Measurements from ENCODE around the gene TAC3.
A peak's percentile ranks its signal among the peaks of the same experiment; 100 is the strongest.
"Not testable (repeated sequence)": the region's sequence is repeated elsewhere in the genome, so short reads cannot be mapped to it uniquely, and the experiment has no call there.

TAC3 gene

GRCh38 chr12:57033431-57033830 is 17.1 kb upstream of the TAC3 start:
- DNase-seq: no peak

- DNase-seq: no peak
Measured at GRCh38 chr12:57031789-57032188, 15.5 kb upstream of the TAC3 start.

GRCh38 chr12:57031138-57031725 is 14.9 kb upstream of the TAC3 start:
- DNase-seq: no peak

GRCh38 chr12:57029457-57029856 is 13.1 kb upstream of the TAC3 start:
- no peak for DNase-seq

GRCh38 chr12:57027805-57028153 is 11.4 kb upstream of the TAC3 start:
- DNase-seq: no peak

- DNase-seq: no peak
Measured at GRCh38 chr12:57027011-57027804, 10.9 kb upstream of the TAC3 start.

GRCh38 chr12:57025196-57025595 is 8.9 kb upstream of the TAC3 start:
- no peak for DNase-seq

GRCh38 chr12:57022324-57022723 is 6.0 kb upstream of the TAC3 start:
- not testable (repeated sequence) for DNase-seq

- DNase-seq: no peak
Measured at GRCh38 chr12:57019983-57020719, 3.8 kb upstream of the TAC3 start.

GRCh38 chr12:57018906-57019305 is 2.6 kb upstream of the TAC3 start:
- DNase-seq: no peak

- DNase-seq: not testable (repeated sequence)
Measured at GRCh38 chr12:57018353-57018752, 2.0 kb upstream of the TAC3 start.

GRCh38 chr12:57012600-57013465 is 3.5 kb downstream of the TAC3 start:
- no peak for DNase-seq

GRCh38 chr12:57011438-57012424 is 4.6 kb downstream of the TAC3 start:
- DNase-seq: no peak

- no peak for DNase-seq
Measured at GRCh38 chr12:57010627-57011247, 5.6 kb downstream of the TAC3 start.

GRCh38 chr12:57009949-57010626 is 6.2 kb downstream of the TAC3 start:
- DNase-seq: no peak

GRCh38 chr12:57008178-57008577 is 8.2 kb downstream of the TAC3 start:
- no peak for DNase-seq

GRCh38 chr12:57006809-57007475 is 9.4 kb downstream of the TAC3 start:
- DNase-seq: peak; percentile 19

- DNase-seq: peak; percentile 65
Measured at GRCh38 chr12:57005980-57006808, 10.1 kb downstream of the TAC3 start, which contains the start of gene ZBTB39. ZBTB39 (minus strand) TSS chr12:57006546; CDS start chr12:57004917, 1,629 bp downstream.

- no peak for DNase-seq
Measured at GRCh38 chr12:57004651-57005050, 11.7 kb downstream of the TAC3 start.
